Muscle of back (tissue), 11 donors: ENCODE measurements around the gene DDX31. TPM values are rescaled to one million over a fixed set of nuclear protein-coding genes. Genes with fewer than 3 reads are reported as not detected.

Source experiments
- DNase-seq, 3 donors: peaks; one replicate each; pipeline versions ENCODE4 v3.0.0 to v3.0.0-alpha.2; 2013
- polyA plus RNA-seq, 10 donors: library from polyadenylated mRNA; unstranded; fragments of 120-200 nt; gene quantifications; one replicate each; pipeline ENCODE4 v1.2.1, GENCODE V29; 2013; ENCODE audit not compliant: insufficient read length in 10 of 10

The DDX31 gene
- polyA plus RNA-seq, 10 donors: 7.9 to 12.1 (median 8.5) TPM

GRCh38 chr9:132674485-132674884 is 4.7 kb upstream of the DDX31 start:
- no peak for DNase-seq

- DNase-seq: peak in 2 of 3 donors; percentile 43 to 50
Observed at GRCh38 chr9:132673355-132673754, 3.6 kb upstream of the DDX31 start.

GRCh38 chr9:132672413-132672690 is 2.6 kb upstream of the DDX31 start:
- DNase-seq: no peak

GRCh38 chr9:132671620-132672412 is 2.0 kb upstream of the DDX31 start:
- no peak for DNase-seq

GRCh38 chr9:132670457-132671391 is 941 bp upstream of the DDX31 start, which contains the start of gene GTF3C4:
GTF3C4 (plus strand) TSS chr9:132670464; CDS start chr9:132670599, 135 bp downstream.
- DNase-seq: peak in 1 of 3 donors; percentile 46

- DNase-seq: no peak
Observed at GRCh38 chr9:132669319-132669697, 475 bp downstream of the DDX31 start.

GRCh38 chr9:132663851-132664250 is 5.9 kb downstream of the DDX31 start:
- DNase-seq: no peak

- DNase-seq: peak in 1 of 3 donors; percentile 34
Observed at GRCh38 chr9:132663117-132663516, 6.7 kb downstream of the DDX31 start.

GRCh38 chr9:132662152-132662945 is 7.4 kb downstream of the DDX31 start:
- DNase-seq: no peak

- no peak for DNase-seq
Observed at GRCh38 chr9:132656299-132656698, 13.5 kb downstream of the DDX31 start.

GRCh38 chr9:132651259-132651658 is 18.5 kb downstream of the DDX31 start:
- peak in 1 of 3 donors; percentile 24 for DNase-seq

GRCh38 chr9:132648685-132649084 is 21.1 kb downstream of the DDX31 start:
- no peak for DNase-seq

- no peak for DNase-seq
Observed at GRCh38 chr9:132648283-132648682, 21.5 kb downstream of the DDX31 start.

GRCh38 chr9:132647806-132648205 is 22.0 kb downstream of the DDX31 start:
- DNase-seq: no peak

- peak in 1 of 3 donors; percentile 96 for DNase-seq
Observed at GRCh38 chr9:132647355-132647754, 22.4 kb downstream of the DDX31 start.

GRCh38 chr9:132646726-132647125 is 23.1 kb downstream of the DDX31 start:
- DNase-seq: no peak

- no peak for DNase-seq
Observed at GRCh38 chr9:132645711-132646110, 24.1 kb downstream of the DDX31 start.

GRCh38 chr9:132645306-132645705 is 24.5 kb downstream of the DDX31 start:
- DNase-seq: no peak

- no peak for DNase-seq
Observed at GRCh38 chr9:132644251-132644650, 25.5 kb downstream of the DDX31 start.

- DNase-seq: no peak
Observed at GRCh38 chr9:132641216-132641615, 28.6 kb downstream of the DDX31 start.

GRCh38 chr9:132639322-132639721 is 30.5 kb downstream of the DDX31 start:
- DNase-seq: no peak

GRCh38 chr9:132638240-132638639 is 31.5 kb downstream of the DDX31 start:
- no peak for DNase-seq
